ENCODE measurements around the gene SLC38A4.

The SLC38A4 gene

DNA sequence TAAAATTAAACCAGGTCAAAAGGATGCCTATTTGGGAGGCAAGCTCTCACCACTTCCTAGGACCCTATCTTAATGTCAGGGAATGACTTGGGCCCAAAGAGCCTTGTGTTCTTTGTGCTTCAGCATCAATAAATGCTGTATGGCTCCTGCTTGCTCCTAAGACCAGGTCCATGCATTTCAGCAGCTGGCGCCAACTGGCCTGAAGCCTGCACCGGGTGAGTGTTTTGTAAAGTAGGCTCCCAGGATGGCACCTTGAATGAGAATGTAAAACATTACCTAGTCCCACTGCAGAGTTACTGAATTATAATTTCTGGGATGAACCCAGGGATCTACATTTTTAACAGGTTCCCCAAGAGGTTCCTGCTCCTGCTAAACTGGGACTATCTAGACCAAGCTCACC is 16.1 kb upstream of the SLC38A4 start:
- H3K4me3 Mint-ChIP-seq, result no peak overlapping the region
- H3K4me1 Mint-ChIP-seq, result no peaks in the 10 kb centered on the region
- no peak overlapping the region for H3K27ac Mint-ChIP-seq (ENCODE audit: low read depth)
- DNase-seq (ENCODE audit: low spot score in 2 of 2), result no peak
- no peak for ATAC-seq (replicated peaks; ENCODE audit: extremely low read depth, poor library complexity, severe bottlenecking)
- no peaks in the 10 kb centered on the region for H3K9me3 Mint-ChIP-seq
- H3K36me3 Mint-ChIP-seq (ENCODE audit: insufficient read depth), result no peaks in the 10 kb centered on the region
- peaks cover 70% of the 10 kb centered on the region for H3K27me3 Mint-ChIP-seq

DNA sequence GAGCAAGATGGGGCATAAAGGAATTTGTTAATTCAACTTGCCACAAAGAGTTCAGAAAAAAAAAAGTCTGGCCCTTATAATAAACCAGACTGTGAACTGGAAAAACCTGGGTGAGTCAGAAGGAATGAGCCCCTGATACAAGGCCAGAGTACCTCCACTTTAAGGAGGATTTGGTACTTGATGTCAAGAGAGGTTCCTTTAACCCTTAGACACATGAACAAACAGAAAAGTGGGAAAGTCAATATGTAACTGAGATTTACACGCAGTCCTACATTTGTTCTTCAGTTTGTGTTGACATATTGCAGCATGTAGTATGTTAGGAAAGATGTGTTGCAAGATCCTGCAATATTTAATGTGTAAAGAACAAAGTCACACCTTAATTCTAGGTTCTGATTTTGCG is 14.2 kb upstream of the SLC38A4 start:
- Mint-ChIP-seq H3K9me3 (no peaks in the 10 kb centered on the region), H3K4me3 (no peak overlapping the region), H3K27ac (ENCODE audit: low read depth) (no peak overlapping the region), H3K4me1 (no peaks in the 10 kb centered on the region), H3K36me3 (ENCODE audit: insufficient read depth) (no peaks in the 10 kb centered on the region), H3K27me3 (peaks cover 71% of the 10 kb centered on the region)
- no peak for DNase-seq (ENCODE audit: low spot score in 2 of 2)
- ATAC-seq (replicated peaks; ENCODE audit: extremely low read depth, poor library complexity, severe bottlenecking), result no peak

DNA sequence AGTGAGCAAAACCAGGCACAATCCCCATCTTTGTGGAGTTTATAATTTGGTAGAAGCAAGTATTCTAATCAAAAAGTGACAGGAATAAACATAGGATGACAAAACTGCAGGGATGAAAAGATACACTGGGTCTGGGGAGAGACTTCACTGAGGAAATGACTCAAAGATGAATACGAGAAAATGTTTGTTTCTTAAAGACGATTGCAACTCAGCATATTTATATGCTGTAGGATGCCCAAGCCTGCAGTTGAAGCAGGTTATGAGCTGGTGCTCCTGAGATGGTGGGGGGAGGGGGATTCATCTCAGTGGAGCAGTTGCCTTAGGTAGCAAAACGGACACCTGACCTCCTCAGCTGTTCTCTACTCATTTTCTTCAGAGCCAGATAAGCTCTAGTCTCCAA is 13.4 kb upstream of the SLC38A4 start:
- H3K4me3 Mint-ChIP-seq, result no peak overlapping the region
- ATAC-seq (replicated peaks; ENCODE audit: extremely low read depth, poor library complexity, severe bottlenecking), result no peak
- H3K36me3 Mint-ChIP-seq (ENCODE audit: insufficient read depth), result no peaks in the 10 kb centered on the region

DNA sequence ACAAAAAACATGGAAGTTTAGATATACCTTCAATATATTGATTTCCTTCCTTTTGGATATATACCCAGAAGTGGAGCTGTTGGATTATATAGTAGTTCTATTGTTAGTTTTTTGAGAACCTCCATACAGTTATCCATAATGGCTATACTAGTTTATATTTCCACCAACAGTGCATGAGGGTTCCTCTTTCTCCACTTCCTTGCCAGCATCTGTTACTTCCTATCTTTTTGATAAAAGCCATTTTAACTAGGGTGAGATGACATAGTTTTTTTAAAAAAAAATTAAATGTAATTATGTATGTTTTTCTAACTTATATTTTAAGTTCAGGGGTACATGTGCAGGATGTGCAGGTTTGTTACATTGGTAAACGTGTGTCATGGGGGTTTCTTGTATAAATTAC is 10.0 kb upstream of the SLC38A4 start:
- no peak for ATAC-seq (replicated peaks; ENCODE audit: extremely low read depth, poor library complexity, severe bottlenecking)
- Mint-ChIP-seq H3K27ac (ENCODE audit: low read depth) (no peak overlapping the region), H3K27me3 (peaks cover 60% of the 10 kb centered on the region)

More for the DNA sequence above, 13.4 kb upstream of the SLC38A4 start:
- Mint-ChIP-seq H3K4me1 (no peaks in the 10 kb centered on the region), H3K27me3 (peaks cover 63% of the 10 kb centered on the region), H3K27ac (ENCODE audit: low read depth) (no peak overlapping the region), H3K9me3 (no peaks in the 10 kb centered on the region)
- DNase-seq (ENCODE audit: low spot score in 2 of 2), result no peak

DNA sequence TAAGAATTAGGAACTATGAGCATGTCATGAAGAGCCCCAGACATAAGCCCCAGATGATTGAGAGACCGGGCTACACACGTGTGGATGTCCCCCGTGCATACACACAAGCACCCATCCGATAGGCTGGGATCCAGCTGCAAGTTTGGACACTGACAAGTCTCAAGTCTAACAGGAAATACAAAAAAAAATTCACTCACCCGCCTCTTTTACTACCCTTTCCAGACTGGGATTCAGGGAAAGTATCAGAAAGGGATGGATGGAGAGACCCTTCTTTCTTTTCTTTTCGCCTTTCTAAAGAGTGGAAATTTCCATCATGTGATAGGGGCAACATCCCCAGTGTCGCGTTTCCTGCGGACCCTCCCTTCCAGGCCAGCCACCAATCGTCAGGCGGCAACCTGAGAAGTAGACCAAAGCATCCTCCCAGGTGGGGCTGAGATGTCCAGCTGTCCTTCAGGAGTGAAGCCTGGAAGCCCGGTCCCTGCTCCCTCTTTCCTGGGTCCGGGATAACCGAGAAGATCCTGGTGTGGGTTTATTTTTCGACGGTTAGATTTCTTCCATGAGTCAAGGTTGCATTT is 6.4 kb upstream of the SLC38A4 start:
- ATAC-seq (replicated peaks; ENCODE audit: extremely low read depth, poor library complexity, severe bottlenecking), result no peak
- peaks cover 73% of the 10 kb centered on the region for H3K27me3 Mint-ChIP-seq
- no peaks in the 10 kb centered on the region for H3K36me3 Mint-ChIP-seq (ENCODE audit: insufficient read depth)

More for the DNA sequence above, 10.0 kb upstream of the SLC38A4 start:
- Mint-ChIP-seq H3K9me3 (no peaks in the 10 kb centered on the region), H3K4me1 (peaks cover 11% of the 10 kb centered on the region), H3K36me3 (ENCODE audit: insufficient read depth) (no peaks in the 10 kb centered on the region), H3K4me3 (no peak overlapping the region)
- no peak for DNase-seq (ENCODE audit: low spot score in 2 of 2)

DNA sequence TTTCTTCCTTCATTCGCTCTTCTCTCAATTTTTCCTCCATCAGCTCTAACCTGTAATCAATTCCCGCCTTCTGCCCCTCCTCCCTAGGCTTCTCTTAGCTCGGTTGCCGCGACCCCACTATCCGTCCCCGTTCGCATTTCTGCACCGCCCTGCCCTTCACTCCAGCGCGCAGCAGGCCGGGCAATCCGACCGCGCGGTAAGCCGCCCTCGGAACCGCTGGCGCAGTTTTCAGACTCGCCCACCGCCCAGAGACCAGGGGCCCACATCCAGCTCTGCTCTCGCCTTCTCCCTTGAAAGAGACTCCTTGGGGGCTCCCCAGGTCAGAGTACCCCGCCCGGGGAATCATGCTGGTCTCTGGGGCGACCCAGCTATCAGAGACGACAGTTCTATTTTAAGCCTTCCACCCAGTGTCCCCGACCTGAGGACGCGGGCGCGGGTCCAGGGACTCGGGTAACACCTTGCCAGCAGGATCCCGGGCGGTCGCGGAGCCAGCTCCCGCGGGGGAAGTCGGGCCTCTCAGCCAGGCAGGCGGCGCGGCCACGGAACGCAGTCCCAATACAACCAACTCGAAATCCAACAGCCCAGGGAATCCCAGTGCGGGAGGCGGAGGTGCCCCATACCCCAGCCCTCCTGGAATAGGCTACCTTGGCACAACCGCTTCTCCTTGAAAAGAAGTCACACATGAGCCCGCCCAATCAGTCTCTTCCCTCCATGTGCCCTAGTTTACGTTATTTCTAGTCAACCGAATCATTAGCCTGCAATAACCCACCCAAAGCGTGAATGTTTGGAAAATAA is 5.7 kb upstream of the SLC38A4 start:
- DNase-seq (ENCODE audit: low spot score in 2 of 2) (no peak), ATAC-seq (replicated peaks; ENCODE audit: extremely low read depth, poor library complexity, severe bottlenecking) (no peak)
- no peak overlapping the region for H3K27ac Mint-ChIP-seq (ENCODE audit: low read depth)
- H3K4me3 Mint-ChIP-seq, result peak overlapping the region; percentile 17
- peaks cover 11% of the 10 kb centered on the region for H3K4me1 Mint-ChIP-seq
- H3K27me3 Mint-ChIP-seq, result peaks cover 73% of the 10 kb centered on the region
- H3K9me3 Mint-ChIP-seq, result no peaks in the 10 kb centered on the region
- H3K36me3 Mint-ChIP-seq (ENCODE audit: insufficient read depth), result no peaks in the 10 kb centered on the region

More for the DNA sequence above, 6.4 kb upstream of the SLC38A4 start:
- no peak for DNase-seq (ENCODE audit: low spot score in 2 of 2)
- H3K9me3 Mint-ChIP-seq, result no peaks in the 10 kb centered on the region
- no peak overlapping the region for H3K27ac Mint-ChIP-seq (ENCODE audit: low read depth)
- H3K4me3 Mint-ChIP-seq, result no peak overlapping the region
- peaks cover 11% of the 10 kb centered on the region for H3K4me1 Mint-ChIP-seq

DNA sequence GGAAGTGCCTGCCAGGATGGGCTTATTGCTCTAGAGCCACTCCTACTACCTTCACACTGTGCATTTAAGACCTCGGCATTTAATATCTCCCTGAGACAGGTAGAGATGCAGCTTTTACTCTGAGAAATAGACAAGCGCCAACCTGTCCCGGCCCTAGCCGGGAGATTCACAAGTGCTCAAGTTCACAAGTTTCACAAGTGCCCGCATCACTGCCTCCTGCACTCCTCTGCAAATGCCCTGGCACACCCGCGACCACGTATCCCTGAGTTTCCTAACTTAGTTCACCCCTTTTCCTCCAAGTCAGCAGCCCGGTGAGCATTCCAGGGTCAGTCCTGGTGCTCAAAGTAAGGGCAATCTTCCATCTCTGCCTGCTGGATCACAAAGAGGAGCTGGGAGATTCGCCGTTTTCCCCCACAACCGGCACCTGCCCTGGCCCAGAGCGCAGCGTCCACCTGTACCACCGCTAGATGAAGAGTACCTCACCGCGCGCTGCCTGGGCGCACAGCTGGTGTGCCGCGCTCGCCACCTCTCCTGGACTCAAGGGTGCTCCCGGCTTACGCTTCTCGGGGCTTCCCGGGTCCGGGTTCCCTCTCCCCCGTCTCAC is 5.0 kb upstream of the SLC38A4 start:
- H3K36me3 Mint-ChIP-seq (ENCODE audit: insufficient read depth), result no peaks in the 10 kb centered on the region
- no peak overlapping the region for H3K27ac Mint-ChIP-seq (ENCODE audit: low read depth)
- no peaks in the 10 kb centered on the region for H3K9me3 Mint-ChIP-seq
- H3K4me3 Mint-ChIP-seq, result no peak overlapping the region
- H3K4me1 Mint-ChIP-seq, result peaks cover 11% of the 10 kb centered on the region
- no peak for DNase-seq (ENCODE audit: low spot score in 2 of 2)
- ATAC-seq (replicated peaks; ENCODE audit: extremely low read depth, poor library complexity, severe bottlenecking), result no peak
- H3K27me3 Mint-ChIP-seq, result peaks cover 70% of the 10 kb centered on the region

DNA sequence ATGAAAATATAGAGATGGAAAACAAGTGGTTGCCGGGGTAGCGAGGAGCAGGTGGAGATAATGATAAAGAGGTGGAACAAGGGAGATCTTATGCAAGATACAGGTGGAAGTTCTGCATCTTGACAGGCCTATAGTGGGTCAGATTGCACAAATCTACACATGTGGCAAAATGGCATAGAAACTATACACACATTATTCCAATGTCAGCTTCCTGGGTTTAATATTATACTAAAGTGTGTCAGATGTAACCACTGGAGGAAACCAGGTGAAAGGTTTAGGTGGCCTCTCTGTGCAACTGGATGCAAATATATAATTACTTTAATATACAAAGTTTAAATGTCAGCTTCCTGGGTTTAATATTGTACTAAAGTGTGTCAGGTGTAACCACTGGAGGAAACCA is 1.1 kb downstream of the SLC38A4 start:
- H3K27ac Mint-ChIP-seq (ENCODE audit: low read depth), result no peak overlapping the region
- no peaks in the 10 kb centered on the region for H3K4me1 Mint-ChIP-seq
- no peak for DNase-seq (ENCODE audit: low spot score in 2 of 2)
- H3K9me3 Mint-ChIP-seq, result no peaks in the 10 kb centered on the region
- no peak for ATAC-seq (replicated peaks; ENCODE audit: extremely low read depth, poor library complexity, severe bottlenecking)
- H3K27me3 Mint-ChIP-seq, result peaks cover 74% of the 10 kb centered on the region
- no peak overlapping the region for H3K4me3 Mint-ChIP-seq
- H3K36me3 Mint-ChIP-seq (ENCODE audit: insufficient read depth), result no peaks in the 10 kb centered on the region

DNA sequence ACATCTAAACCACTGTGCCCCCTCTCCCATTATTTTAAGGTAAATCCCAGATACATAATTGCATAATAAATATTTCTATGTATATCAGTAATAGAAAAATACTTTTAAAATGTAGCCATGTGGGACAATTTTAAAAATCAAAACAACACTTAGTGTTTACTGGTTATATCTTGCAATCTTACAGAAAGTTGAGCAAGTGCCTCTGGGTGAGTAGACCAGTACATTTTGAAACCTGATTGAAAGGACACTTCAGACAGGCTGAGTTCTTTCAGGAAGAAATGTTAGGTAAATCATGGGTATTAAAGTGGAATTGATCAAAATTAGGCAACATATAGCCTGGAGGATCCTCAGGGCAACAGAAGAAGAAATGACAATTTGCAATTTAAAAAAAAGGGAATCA is 7.2 kb downstream of the SLC38A4 start:
- H3K27me3 Mint-ChIP-seq, result peaks cover 32% of the 10 kb centered on the region
- no peak overlapping the region for H3K4me3 Mint-ChIP-seq
- DNase-seq (ENCODE audit: low spot score in 2 of 2) (no peak), ATAC-seq (replicated peaks; ENCODE audit: extremely low read depth, poor library complexity, severe bottlenecking) (no peak)
- H3K27ac Mint-ChIP-seq (ENCODE audit: low read depth), result no peak overlapping the region
- no peaks in the 10 kb centered on the region for H3K4me1 Mint-ChIP-seq
- no peaks in the 10 kb centered on the region for H3K9me3 Mint-ChIP-seq
- no peaks in the 10 kb centered on the region for H3K36me3 Mint-ChIP-seq (ENCODE audit: insufficient read depth)

DNA sequence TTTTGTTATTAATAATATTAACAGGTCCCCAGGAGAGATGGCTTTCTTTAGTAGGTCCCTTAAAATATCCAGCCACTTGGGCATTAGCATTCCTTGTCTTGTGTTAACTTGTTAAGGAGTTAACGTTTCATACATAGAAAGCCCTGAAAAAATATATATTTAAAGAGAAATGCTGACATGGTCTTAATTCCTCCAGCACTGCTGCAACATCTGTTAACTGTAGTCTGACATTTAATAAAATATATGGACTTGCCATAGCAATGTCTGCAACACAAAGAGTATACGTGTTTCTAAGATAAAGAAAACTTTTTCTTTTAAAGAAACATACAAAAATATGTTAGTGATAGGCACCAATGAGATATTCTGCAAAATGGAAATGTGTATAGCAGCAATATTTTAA is 10.0 kb downstream of the SLC38A4 start:
- H3K27ac Mint-ChIP-seq (ENCODE audit: low read depth), result no peak overlapping the region
- no peaks in the 10 kb centered on the region for H3K36me3 Mint-ChIP-seq (ENCODE audit: insufficient read depth)
- no peak overlapping the region for H3K4me3 Mint-ChIP-seq
- ATAC-seq (replicated peaks; ENCODE audit: extremely low read depth, poor library complexity, severe bottlenecking) (no peak), DNase-seq (ENCODE audit: low spot score in 2 of 2) (no peak)
- peaks cover 27% of the 10 kb centered on the region for H3K27me3 Mint-ChIP-seq
- H3K9me3 Mint-ChIP-seq, result no peaks in the 10 kb centered on the region
- no peaks in the 10 kb centered on the region for H3K4me1 Mint-ChIP-seq

DNA sequence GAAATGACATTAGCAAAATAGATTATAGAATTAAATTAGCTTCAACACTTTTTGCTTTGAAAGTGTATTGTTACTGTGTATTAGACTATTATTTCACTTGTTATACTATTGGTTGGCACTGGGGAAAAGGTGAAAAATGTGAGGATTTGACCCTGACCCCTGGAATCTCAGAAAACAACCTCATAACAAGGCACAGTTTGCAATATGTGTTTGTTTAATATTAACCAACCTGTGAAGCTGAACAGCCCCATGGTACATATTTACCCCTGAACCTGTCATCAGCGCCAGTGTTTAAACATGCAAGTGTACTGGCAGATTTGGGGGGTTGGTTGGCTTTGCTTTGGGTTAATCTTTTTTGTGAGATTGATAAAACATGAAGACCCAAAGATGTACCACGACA is 11.7 kb downstream of the SLC38A4 start:
- no peak for ATAC-seq (replicated peaks; ENCODE audit: extremely low read depth, poor library complexity, severe bottlenecking)
- Mint-ChIP-seq H3K27me3 (peaks cover 32% of the 10 kb centered on the region), H3K27ac (ENCODE audit: low read depth) (no peak overlapping the region), H3K36me3 (ENCODE audit: insufficient read depth) (peaks cover 2% of the 10 kb centered on the region), H3K4me3 (no peak overlapping the region), H3K9me3 (no peaks in the 10 kb centered on the region), H3K4me1 (no peaks in the 10 kb centered on the region)
- DNase-seq (ENCODE audit: low spot score in 2 of 2), result no peak

DNA sequence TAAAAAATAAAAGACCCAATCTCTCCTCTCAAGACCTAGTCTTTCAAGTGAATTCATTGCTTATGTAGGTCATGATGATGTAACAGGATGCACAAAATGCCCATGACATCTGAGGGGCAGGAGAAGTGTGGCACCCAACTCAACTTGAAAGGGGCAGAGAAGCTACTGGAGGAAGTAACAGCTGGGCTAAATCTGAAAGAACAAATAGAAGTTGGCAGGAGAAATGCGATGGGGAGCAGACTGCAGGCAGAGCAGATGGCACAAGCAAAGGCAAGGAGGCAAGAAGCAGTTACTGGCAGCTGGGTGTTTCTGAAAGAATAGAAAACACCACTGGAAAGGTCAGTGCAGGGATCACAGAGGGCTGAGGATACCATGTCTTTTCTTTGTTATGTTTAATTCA is 14.6 kb downstream of the SLC38A4 start:
- Mint-ChIP-seq H3K4me3 (no peak overlapping the region), H3K9me3 (no peaks in the 10 kb centered on the region), H3K27ac (ENCODE audit: low read depth) (no peak overlapping the region), H3K27me3 (peaks cover 60% of the 10 kb centered on the region), H3K36me3 (ENCODE audit: insufficient read depth) (peaks cover 2% of the 10 kb centered on the region), H3K4me1 (no peaks in the 10 kb centered on the region)
- DNase-seq (ENCODE audit: low spot score in 2 of 2) (no peak), ATAC-seq (replicated peaks; ENCODE audit: extremely low read depth, poor library complexity, severe bottlenecking) (no peak)

Data from central memory CD8-positive, alpha-beta T cell (primary cell).